BLaER1 treated with 17β-estradiol and CSF1 and Interleukin-3, amounts not matched to agents 10 nM and 100 nM (cell line): ENCODE results near the gene STXBP4.

ENCODE experiments used
- H3K27ac ChIP-seq, 11 experiments: shearing (Covaris generic); formaldehyde crosslinking; 2 replicates each; pipeline ENCODE4 v1.8.1; 2022
- H3K27me3 ChIP-seq, 11 experiments: shearing (Covaris generic); formaldehyde crosslinking; 2 replicates each; pipeline ENCODE4 v1.8.1; 2022
- H3K36me3 ChIP-seq, 11 experiments: shearing (Covaris generic); formaldehyde crosslinking; 2 replicates each; pipeline ENCODE4 v1.8.1; 2022
- H3K4me1 ChIP-seq, 10 experiments: shearing (Covaris generic); formaldehyde crosslinking; 2 replicates each; pipeline ENCODE4 v1.8.1; 2022
- H3K4me2 ChIP-seq, 11 experiments: shearing (Covaris generic); formaldehyde crosslinking; 2 replicates each; pipeline ENCODE4 v1.8.1; 2022
- H3K4me3 ChIP-seq, 10 experiments: shearing (Covaris generic); formaldehyde crosslinking; 2 replicates each; pipeline ENCODE4 v1.8.1; 2022
- H3K9ac ChIP-seq, 11 experiments: shearing (Covaris generic); formaldehyde crosslinking; 2 replicates each; pipeline ENCODE4 v1.8.1; 2022
- H3K9me3 ChIP-seq, 11 experiments: shearing (Covaris generic); formaldehyde crosslinking; replicated peaks in 1 of 11; 2 replicates each; pipeline ENCODE4 v1.8.1; 2022
- H4K20me1 ChIP-seq, 11 experiments: shearing (Covaris generic); formaldehyde crosslinking; 2 replicates each; pipeline ENCODE4 v1.8.1; 2022
- Cebpa-rat ChIP-seq, 11 experiments: shearing (Covaris generic); IDR thresholded peaks; 2 replicates each; pipeline ENCODE4 v1.8.1; 2022

STXBP4 gene

DNA sequence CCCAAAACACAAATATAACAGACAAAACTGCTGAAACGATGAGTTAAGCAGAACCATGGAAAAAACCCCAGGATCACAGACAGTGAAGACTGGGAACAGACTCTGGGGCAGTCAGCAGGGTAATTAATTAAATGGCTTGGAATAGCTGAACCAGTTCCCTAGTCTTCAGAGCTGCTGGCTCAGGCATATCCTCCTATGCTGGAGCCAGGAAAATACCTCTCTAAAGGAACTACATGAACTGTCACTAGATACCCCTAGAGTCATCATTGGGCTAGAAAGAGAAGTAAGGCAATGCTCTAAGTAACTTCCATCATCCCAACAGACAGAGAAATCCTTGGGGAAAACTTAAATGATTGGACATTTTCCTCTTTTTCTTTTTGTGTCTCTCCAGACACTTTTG lies 113.0 kb downstream of the STXBP4 start:
- no peak for TF ChIP-seq Cebpa-rat (IDR thresholded peaks at IDR 0.05)
- Histone ChIP-seq H3K4me2 (no peak overlapping the region), H3K36me3 (peaks cover 4 to 40% (median 17%) of the 10 kb centered on the region in 11 experiments; a peak in 16 of 22 replicates), H4K20me1 (no peaks in the 10 kb centered on the region), H3K9me3 (peaks cover 0 to 7% (median 3%) of the 10 kb centered on the region in 11 experiments; a peak in 4 of 22 replicates), H3K9ac (no peak overlapping the region), H3K4me1 (peaks cover 0 to 8% (median 3%) of the 10 kb centered on the region in 10 experiments; a peak in 8 of 20 replicates), H3K4me3 (no peak overlapping the region), H3K27ac (no peak overlapping the region), H3K27me3 (no peaks in the 10 kb centered on the region)

DNA sequence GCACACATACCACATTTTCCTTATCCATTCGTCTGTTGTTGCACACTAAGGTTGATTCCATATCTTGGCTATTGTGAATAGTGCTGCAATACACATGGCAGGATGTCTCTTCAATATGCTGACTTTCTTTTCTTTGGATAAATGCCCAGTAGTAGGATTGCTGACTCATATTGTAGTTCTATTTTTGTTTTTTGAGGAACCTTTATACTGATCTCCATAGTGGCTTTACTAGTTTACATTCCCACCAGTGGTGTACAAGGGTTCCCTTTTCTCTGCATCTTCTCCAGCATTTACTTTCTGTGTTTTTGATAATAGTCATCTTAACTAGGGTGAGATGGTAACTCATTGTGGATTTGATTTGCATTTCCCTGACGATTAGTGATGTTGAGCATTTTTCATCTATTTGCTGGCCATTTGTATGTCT lies 118.1 kb downstream of the STXBP4 start:
- Histone ChIP-seq H3K36me3 (peaks cover 0 to 28% (median 14%) of the 10 kb centered on the region in 11 experiments; a peak in 16 of 22 replicates), H3K4me3 (no peak overlapping the region), H3K4me2 (peak overlapping the region in 4 of 11 experiments; percentile 29 to 58 (median 43); a peak in 7 of 22 replicates), H3K4me1 (peaks cover 0 to 19% (median 6%) of the 10 kb centered on the region in 10 experiments; a peak in 8 of 20 replicates), H3K27ac (peak overlapping the region in 1 of 11 experiments; percentile 36; a peak in 1 of 22 replicates), H4K20me1 (no peaks in the 10 kb centered on the region), H3K27me3 (no peaks in the 10 kb centered on the region), H3K9ac (no peak overlapping the region), H3K9me3 (peaks cover 0 to 10% (median 3%) of the 10 kb centered on the region in 11 experiments; a peak in 5 of 22 replicates)
- 0 out of 22 replicates have a peak, but pooled peaks of 1 of the 11 experiments have one; percentile 16 for TF ChIP-seq Cebpa-rat (IDR thresholded peaks at IDR 0.05)

DNA sequence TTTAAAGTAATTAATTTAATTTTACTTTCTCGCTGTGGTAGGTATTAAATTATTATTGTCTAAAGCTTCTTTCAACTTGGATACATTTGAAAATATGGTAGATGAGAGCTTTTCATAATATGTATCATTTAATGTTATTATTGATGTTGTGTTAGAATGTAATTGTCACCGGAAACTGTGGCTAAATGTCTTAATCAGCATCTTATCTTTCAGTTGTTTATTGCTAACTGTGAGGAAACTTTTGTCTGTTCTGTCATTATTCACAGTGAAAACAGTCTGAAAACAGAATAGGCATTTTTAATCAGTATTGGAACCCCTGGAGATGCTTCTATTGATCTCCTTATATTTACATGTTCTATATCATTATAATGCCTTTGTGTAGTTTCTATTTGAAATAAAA lies 120.7 kb downstream of the STXBP4 start:
- H3K4me2 ChIP-seq: no peak overlapping the region
- no peaks in the 10 kb centered on the region for H4K20me1 ChIP-seq
- peaks cover 0 to 9% (median 0%) of the 10 kb centered on the region in 11 experiments; a peak in 5 of 22 replicates for H3K36me3 ChIP-seq
- H3K9me3 ChIP-seq: peaks cover 0 to 4% (median 0%) of the 10 kb centered on the region in 11 experiments; a peak in 1 of 22 replicates
- H3K27me3 ChIP-seq: no peaks in the 10 kb centered on the region
- no peak for TF ChIP-seq Cebpa-rat (IDR thresholded peaks at IDR 0.05)
- H3K4me1 ChIP-seq: peaks cover 0 to 19% (median 6%) of the 10 kb centered on the region in 10 experiments; a peak in 8 of 20 replicates
- H3K9ac ChIP-seq: no peak overlapping the region
- H3K4me3 ChIP-seq: no peak overlapping the region
- H3K27ac ChIP-seq: no peak overlapping the region

DNA sequence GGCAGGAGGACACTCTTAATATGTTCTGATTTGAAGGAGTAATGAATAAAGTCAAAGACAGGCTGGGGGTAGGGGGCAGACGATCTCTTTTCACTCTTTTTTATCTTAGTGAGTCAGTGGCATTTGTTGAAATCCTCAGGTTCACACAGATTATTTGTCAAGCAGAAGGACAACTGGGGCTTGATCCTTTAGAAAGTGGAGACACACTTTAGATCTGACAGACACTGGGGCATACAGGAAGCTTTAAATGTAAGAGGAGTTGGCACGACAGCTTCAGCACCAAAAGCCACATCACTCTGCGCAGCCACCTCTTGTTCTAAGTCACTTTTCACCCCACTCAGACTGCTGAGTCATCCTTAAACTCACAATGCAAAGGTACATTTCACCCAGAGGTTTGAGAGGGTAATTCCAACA lies 121.5 kb downstream of the STXBP4 start:
- no peak overlapping the region for H3K4me2 ChIP-seq
- H3K4me3 ChIP-seq: no peak overlapping the region

DNA sequence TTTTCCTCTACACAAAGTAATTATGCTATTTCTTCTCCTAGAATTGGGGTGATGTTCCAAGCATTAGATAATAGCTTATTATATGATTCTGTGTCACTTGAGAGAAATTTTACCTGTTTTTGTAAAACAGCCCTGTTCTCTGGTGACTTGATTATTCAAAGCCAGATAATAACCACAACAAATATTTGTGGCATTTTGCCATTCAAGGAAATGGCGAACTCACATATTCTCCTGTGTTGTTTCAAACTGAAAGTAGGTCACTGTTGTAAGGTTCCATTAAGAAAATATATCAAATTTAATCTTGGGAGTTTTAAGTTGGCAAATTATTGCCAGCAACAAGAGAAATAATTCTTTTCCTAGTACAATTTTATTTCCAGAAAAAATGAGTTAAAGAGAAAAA lies 124.8 kb downstream of the STXBP4 start:
- Histone ChIP-seq H3K36me3 (peaks cover 0 to 6% (median 0%) of the 10 kb centered on the region in 11 experiments; a peak in 5 of 22 replicates), H3K4me1 (no peaks in the 10 kb centered on the region), H3K27me3 (no peaks in the 10 kb centered on the region), H3K4me3 (no peak overlapping the region), H3K9me3 (no peaks in the 10 kb centered on the region), H4K20me1 (no peaks in the 10 kb centered on the region), H3K9ac (no peak overlapping the region), H3K27ac (no peak overlapping the region), H3K4me2 (no peak overlapping the region)
- TF ChIP-seq Cebpa-rat (IDR thresholded peaks at IDR 0.05): no peak

More for the DNA sequence above, 121.5 kb downstream of the STXBP4 start:
- H3K36me3 ChIP-seq: peaks cover 0 to 9% (median 0%) of the 10 kb centered on the region in 11 experiments; a peak in 5 of 22 replicates
- no peak overlapping the region for H3K27ac ChIP-seq
- TF ChIP-seq Cebpa-rat (IDR thresholded peaks at IDR 0.05): no peak
- peaks cover 0 to 19% (median 6%) of the 10 kb centered on the region in 10 experiments; a peak in 8 of 20 replicates for H3K4me1 ChIP-seq
- H3K27me3 ChIP-seq: no peaks in the 10 kb centered on the region
- no peak overlapping the region for H3K9ac ChIP-seq
- peaks cover 0 to 4% (median 0%) of the 10 kb centered on the region in 11 experiments; a peak in 1 of 22 replicates for H3K9me3 ChIP-seq
- H4K20me1 ChIP-seq: no peaks in the 10 kb centered on the region

DNA sequence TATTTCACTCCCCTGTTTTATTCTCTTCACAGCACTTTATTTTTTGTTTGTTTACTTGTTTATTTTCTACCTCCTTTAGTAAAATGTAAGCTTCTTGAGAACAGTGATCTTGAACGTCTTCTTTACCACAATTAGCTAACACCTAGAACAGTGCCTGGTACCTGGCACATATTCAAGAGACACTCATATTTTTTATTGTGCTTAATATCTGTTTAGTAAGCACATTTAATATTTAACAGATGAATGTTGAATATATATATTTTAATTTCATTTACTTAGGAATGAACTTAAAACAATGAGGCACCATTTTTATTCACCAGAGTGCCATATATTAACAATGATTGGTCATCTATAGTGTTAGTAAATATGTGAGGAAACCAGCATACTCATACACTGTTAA lies 130.2 kb downstream of the STXBP4 start:
- Histone ChIP-seq H3K4me3 (no peak overlapping the region), H3K27ac (no peak overlapping the region), H3K36me3 (peaks cover 0 to 7% (median 0%) of the 10 kb centered on the region in 11 experiments; a peak in 4 of 22 replicates), H3K27me3 (no peaks in the 10 kb centered on the region), H3K9me3 (peaks cover 0 to 10% (median 6%) of the 10 kb centered on the region in 11 experiments; a peak in 8 of 22 replicates), H4K20me1 (no peaks in the 10 kb centered on the region), H3K4me2 (no peak overlapping the region), H3K9ac (no peak overlapping the region), H3K4me1 (no peaks in the 10 kb centered on the region)
- no peak for TF ChIP-seq Cebpa-rat (IDR thresholded peaks at IDR 0.05)

DNA sequence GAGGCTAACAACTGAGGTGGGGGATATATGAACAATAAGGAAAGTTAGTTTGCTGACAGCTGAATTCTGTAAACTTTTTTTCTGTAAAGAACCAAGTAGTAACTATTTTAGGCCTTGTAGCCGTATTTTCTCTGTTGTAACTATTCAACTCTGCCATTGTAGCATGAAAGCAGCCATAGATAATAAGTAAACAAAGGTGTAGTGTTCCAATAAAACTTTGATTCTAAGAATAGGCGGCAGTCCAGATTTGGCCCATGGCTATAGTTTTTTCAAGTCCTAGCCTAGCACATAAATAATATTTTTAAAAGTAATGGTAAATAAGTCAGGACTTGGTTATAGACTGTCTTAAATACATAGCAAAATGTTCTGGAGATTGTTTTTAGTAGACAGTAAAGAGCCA lies 142.0 kb downstream of the STXBP4 start:
- H3K9me3 ChIP-seq: peaks cover 10 to 24% (median 19%) of the 10 kb centered on the region in 11 experiments; a peak in 21 of 22 replicates
- no peak for TF ChIP-seq Cebpa-rat (IDR thresholded peaks at IDR 0.05)
- no peaks in the 10 kb centered on the region for H4K20me1 ChIP-seq
- no peak overlapping the region for H3K27ac ChIP-seq
- no peak overlapping the region for H3K4me2 ChIP-seq
- no peak overlapping the region for H3K4me3 ChIP-seq
- no peak overlapping the region for H3K9ac ChIP-seq
- H3K4me1 ChIP-seq: no peaks in the 10 kb centered on the region
- H3K27me3 ChIP-seq: no peaks in the 10 kb centered on the region
- H3K36me3 ChIP-seq: peaks cover 0 to 6% (median 0%) of the 10 kb centered on the region in 11 experiments; a peak in 1 of 22 replicates

DNA sequence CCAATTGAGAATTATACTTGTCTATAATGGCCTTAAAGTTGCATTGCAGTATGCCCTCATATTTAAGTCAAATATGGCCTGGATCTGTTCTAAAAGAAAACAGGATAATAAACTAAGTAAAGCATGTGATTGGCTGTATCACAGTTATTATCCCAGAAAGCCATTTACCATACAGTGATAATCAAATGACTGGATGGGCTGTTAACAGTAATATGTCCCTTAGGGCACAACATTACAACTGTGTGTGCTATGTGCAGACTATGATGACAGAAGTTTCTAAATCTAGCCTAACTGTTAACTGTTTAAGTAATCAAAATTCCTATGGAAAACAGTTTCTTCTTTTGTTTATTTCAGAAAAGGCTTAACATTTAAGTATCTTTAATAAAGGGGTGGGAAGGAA lies 145.7 kb downstream of the STXBP4 start:
- Histone ChIP-seq H3K36me3 (no peaks in the 10 kb centered on the region), H3K9ac (no peak overlapping the region), H3K27me3 (no peaks in the 10 kb centered on the region), H3K9me3 (no peaks in the 10 kb centered on the region), H3K4me2 (no peak overlapping the region), H3K4me1 (no peaks in the 10 kb centered on the region; a peak in 1 of 20 replicates), H3K27ac (no peak overlapping the region), H4K20me1 (no peaks in the 10 kb centered on the region), H3K4me3 (no peak overlapping the region)
- TF ChIP-seq Cebpa-rat (IDR thresholded peaks at IDR 0.05): no peak

DNA sequence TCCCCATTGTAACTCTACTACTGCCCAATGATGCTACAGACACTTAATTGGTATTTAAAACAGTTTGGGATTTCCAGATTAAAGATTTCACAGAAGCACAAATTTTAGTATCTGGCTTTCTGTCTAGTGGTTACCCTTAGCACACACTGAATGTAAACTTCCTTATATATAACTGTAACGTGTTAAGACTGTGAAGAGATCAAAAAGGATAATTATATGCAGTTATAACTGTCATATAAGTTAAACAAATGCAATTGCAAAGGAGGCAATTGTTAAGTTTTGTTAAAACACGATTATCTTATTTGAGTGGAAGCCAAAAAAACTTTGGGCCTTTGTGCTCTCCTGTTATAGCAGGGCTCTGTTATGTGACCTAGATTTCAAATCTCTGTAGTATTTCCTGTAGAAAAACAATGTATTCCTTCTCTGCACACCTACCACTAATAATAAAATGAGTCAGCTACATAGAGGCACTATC lies 147.9 kb downstream of the STXBP4 start:
- H3K36me3 ChIP-seq: no peaks in the 10 kb centered on the region
- H4K20me1 ChIP-seq: no peaks in the 10 kb centered on the region
- H3K4me3 ChIP-seq: no peak overlapping the region
- TF ChIP-seq Cebpa-rat (IDR thresholded peaks at IDR 0.05): no peak
- no peak overlapping the region for H3K4me2 ChIP-seq
- H3K9me3 ChIP-seq: no peaks in the 10 kb centered on the region
- H3K4me1 ChIP-seq: no peaks in the 10 kb centered on the region; a peak in 1 of 20 replicates
- H3K9ac ChIP-seq: no peak overlapping the region
- H3K27ac ChIP-seq: no peak overlapping the region
- H3K27me3 ChIP-seq: no peaks in the 10 kb centered on the region

DNA sequence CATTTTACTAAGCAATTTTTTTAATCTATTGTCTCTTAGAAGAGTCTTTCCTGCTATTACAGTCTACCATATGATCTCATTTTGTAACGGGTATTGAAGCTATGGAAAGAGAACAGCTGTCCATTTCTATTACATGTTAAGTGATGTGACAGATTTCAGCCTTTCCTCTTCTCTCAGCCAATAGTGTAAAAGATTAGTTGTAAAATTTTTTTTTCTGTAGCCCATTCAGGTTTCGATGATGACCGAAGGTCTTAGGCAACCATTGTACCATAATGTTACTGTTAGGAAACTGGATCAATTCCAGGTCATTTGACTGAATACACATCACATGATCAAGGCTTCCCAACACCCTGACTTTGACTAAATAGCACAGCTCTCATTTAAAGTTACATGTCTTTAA lies 148.6 kb downstream of the STXBP4 start:
- Histone ChIP-seq H3K36me3 (no peaks in the 10 kb centered on the region), H3K27me3 (no peaks in the 10 kb centered on the region), H3K27ac (no peak overlapping the region), H4K20me1 (no peaks in the 10 kb centered on the region), H3K9ac (no peak overlapping the region), H3K4me1 (no peaks in the 10 kb centered on the region; a peak in 1 of 20 replicates), H3K9me3 (no peaks in the 10 kb centered on the region), H3K4me2 (no peak overlapping the region), H3K4me3 (no peak overlapping the region)
- TF ChIP-seq Cebpa-rat (IDR thresholded peaks at IDR 0.05): no peak
